K562 (cell line): ENCODE measurements around the gene PDE4A. TPM values are rescaled to one million over a fixed set of nuclear protein-coding genes. Genes with fewer than 3 reads are reported as not detected.
A peak's percentile ranks its signal among the peaks of the same experiment; 100 is the strongest.

Experiments
- ATF2 ChIP-seq: sonication (generic); formaldehyde crosslinking; IDR thresholded peaks from 2 replicates; pipeline ENCODE4 v1.8.1; 2022; ENCODE audit warnings: missing genetic modification reagents
- E2F5 ChIP-seq: sonication (generic); formaldehyde crosslinking; IDR thresholded peaks from 2 replicates; pipeline ENCODE4 v1.8.0; 2022; ENCODE audit warnings: mild to moderate bottlenecking, missing genetic modification reagents
- EP300 ChIP-seq: IDR thresholded peaks from 2 replicates; pipeline ENCODE4 v1.6.1; 2012; ENCODE audit warnings: low read length, improper control_type of control experiment
- HMGN3 ChIP-seq: IDR thresholded peaks from 2 replicates; pipeline ENCODE4 v1.6.1; 2011; ENCODE audit warnings: borderline replicate concordance, low read depth, mild to moderate bottlenecking, mixed read lengths, low read length; ENCODE audit not compliant: insufficient read length; ENCODE audit errors: extremely low read depth
- SP1 ChIP-seq: sonication (generic); formaldehyde crosslinking; IDR thresholded peaks from 2 replicates; pipeline ENCODE4 v1.8.1; 2022; ENCODE audit warnings: mild to moderate bottlenecking, missing genetic modification reagents
- ZBTB49 ChIP-seq: sonication (generic); formaldehyde crosslinking; IDR thresholded peaks from 2 replicates; pipeline ENCODE4 v1.8.0; 2022; ENCODE audit warnings: missing genetic modification reagents, mild to moderate bottlenecking, borderline replicate concordance
- ZHX1 ChIP-seq: fragments of 150-350 bp; conservative IDR thresholded peaks from 2 replicates; pipeline ENCODE4 v1.6.1; 2014; ENCODE audit warnings: low read length
- ZKSCAN1 ChIP-seq: fragments of 150-350 bp; IDR thresholded peaks from 2 replicates; pipeline ENCODE4 v1.6.1; 2016; ENCODE audit warnings: low read depth, low read length
- ZNF407 ChIP-seq: fragments of 450-650 bp; IDR thresholded peaks from 2 replicates; pipeline ENCODE4 v1.6.1; 2016; ENCODE audit warnings: low read depth
- polyA plus RNA-seq, 8 experiments: library from polyadenylated mRNA; depleted of rRNA in 4 of 8; stranded (reverse) in 5 of 8; unstranded in 3 of 8; fragments of >200 nt; fragmentation: Nextera tagmentation in 2 of 8; fragmentation: Illumina TruSeq in 1 of 8; extraction: Ambion mirVana in 2 of 8; extraction: Trizol in 1 of 8; gene quantifications; 2 replicates each; pipeline versions ENCODE4 v1.2.1 to v1.2.3, GENCODE V29; 2011 to 2014; ENCODE audit warnings: inconsistent platforms in 1 of 8, missing spikeins in 1 of 8
- total RNA-seq, 7 experiments: library from RNA; depleted of rRNA in 6 of 7; stranded (reverse); fragments of >200 nt in 6 of 7; fragmentation: Illumina TruSeq in 2 of 7; extraction: Trizol in 2 of 7; gene quantifications; 2 replicates each; pipeline versions ENCODE4 v1.2.1 to v1.2.3, GENCODE V29; 2011 to 2021; ENCODE audit warnings: low replicate concordance in 1 of 7

Gene PDE4A
- total and polyA plus RNA-seq, 9 of the 15 experiments (the other 6 are each of a cell fraction or from before 2014, with no cell fraction given) = 0.66 to 26.9 (median 4.6) TPM

GRCh38 chr19:10419646-10420443, 493 bp upstream of the PDE4A start (continued):
- TF ChIP-seq ZHX1 (no peak), HMGN3 (no peak), ZBTB49 (CRISPR knock-in tag) (no peak), ZKSCAN1 (no peak), EP300 (no peak; the same call in 1 of the 2 replicates), ATF2 (CRISPR knock-in tag) (no peak), ZNF407 (no peak), E2F5 (no peak), SP1 (CRISPR knock-in tag) (peak; percentile 40)
